ENCODE results near the gene RDH5.

Gene RDH5

GRCh38 chr12:55720894-55721444 lies 776 bp downstream of the RDH5 start:
- H3F3A ChIP-seq (ENCODE audit: low read depth): no peaks in the 10 kb centered on the region
- H3K9ac ChIP-seq (ENCODE audit: low read depth, low read length, poor library complexity, severe bottlenecking): no peak overlapping the region
- peaks cover 7% of the 10 kb centered on the region; the same call in 1 of the 2 replicates for H3K36me3 ChIP-seq (ENCODE audit: insufficient read depth, low read length)
- H3K9me3 ChIP-seq (ENCODE audit: insufficient read depth, low read depth, low read length): no peaks in the 10 kb centered on the region
- H3K4me2 ChIP-seq (ENCODE audit: low read depth, low read length, poor library complexity, severe bottlenecking): no peak overlapping the region
- H2AFZ ChIP-seq (ENCODE audit: low read length): no peak overlapping the region
- H3K27me3 ChIP-seq (ENCODE audit: insufficient read depth, low read length, poor library complexity, severe bottlenecking): no peaks in the 10 kb centered on the region
- peaks cover 7% of the 10 kb centered on the region for H4K20me1 ChIP-seq (ENCODE audit: insufficient read depth, low read length, poor library complexity, severe bottlenecking)
- no peaks in the 10 kb centered on the region for H3K9me2 ChIP-seq (replicated peaks; ENCODE audit: low read depth, low read length)
- H3K4me3 ChIP-seq (ENCODE audit: low read length, poor library complexity, severe bottlenecking): no peak overlapping the region
- H3K79me2 ChIP-seq (ENCODE audit: insufficient read depth, low read length): peaks cover 36% of the 10 kb centered on the region; the same call in 1 of the 2 replicates
- TF ChIP-seq, protein P1, sequence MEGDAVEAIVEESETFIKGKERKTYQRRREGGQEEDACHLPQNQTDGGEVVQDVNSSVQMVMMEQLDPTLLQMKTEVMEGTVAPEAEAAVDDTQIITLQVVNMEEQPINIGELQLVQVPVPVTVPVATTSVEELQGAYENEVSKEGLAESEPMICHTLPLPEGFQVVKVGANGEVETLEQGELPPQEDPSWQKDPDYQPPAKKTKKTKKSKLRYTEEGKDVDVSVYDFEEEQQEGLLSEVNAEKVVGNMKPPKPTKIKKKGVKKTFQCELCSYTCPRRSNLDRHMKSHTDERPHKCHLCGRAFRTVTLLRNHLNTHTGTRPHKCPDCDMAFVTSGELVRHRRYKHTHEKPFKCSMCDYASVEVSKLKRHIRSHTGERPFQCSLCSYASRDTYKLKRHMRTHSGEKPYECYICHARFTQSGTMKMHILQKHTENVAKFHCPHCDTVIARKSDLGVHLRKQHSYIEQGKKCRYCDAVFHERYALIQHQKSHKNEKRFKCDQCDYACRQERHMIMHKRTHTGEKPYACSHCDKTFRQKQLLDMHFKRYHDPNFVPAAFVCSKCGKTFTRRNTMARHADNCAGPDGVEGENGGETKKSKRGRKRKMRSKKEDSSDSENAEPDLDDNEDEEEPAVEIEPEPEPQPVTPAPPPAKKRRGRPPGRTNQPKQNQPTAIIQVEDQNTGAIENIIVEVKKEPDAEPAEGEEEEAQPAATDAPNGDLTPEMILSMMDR (conservative IDR thresholded peaks at IDR 0.05; ENCODE audit: low read length): peak; percentile 58
- no peak for TF ChIP-seq EZH2phosphoT487 (IDR thresholded peaks at IDR 0.05; ENCODE audit: borderline replicate concordance)
- peaks cover 21% of the 10 kb centered on the region for H3K4me1 ChIP-seq (ENCODE audit: insufficient read depth, low read length, poor library complexity, severe bottlenecking)

DNA sequence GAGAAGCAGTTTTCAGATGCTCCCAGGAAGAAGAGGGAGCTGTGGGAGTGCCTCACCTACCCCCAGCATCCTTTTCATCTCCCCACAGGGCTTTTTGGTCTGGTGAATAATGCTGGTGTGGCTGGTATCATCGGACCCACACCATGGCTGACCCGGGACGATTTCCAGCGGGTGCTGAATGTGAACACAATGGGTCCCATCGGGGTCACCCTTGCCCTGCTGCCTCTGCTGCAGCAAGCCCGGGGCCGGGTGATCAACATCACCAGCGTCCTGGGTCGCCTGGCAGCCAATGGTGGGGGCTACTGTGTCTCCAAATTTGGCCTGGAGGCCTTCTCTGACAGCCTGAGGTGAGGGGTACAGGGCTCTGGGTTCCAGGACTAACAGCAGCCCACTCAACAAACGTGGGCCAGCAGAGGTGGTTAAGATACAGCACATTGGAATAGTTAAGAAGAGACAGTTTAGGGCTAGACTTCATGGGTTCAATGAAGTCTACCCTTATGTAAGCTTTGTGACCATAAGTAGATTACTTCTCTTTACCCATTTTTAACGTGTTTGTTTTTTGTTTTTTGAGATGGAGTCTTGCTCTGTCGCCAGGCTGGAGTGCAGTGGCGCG lies 1.5 kb downstream of the RDH5 start:
- Histone ChIP-seq H3K4me3 (ENCODE audit: low read length, poor library complexity, severe bottlenecking) (no peak overlapping the region), H3F3A (ENCODE audit: low read depth) (no peaks in the 10 kb centered on the region), H3K9me3 (ENCODE audit: insufficient read depth, low read depth, low read length) (no peaks in the 10 kb centered on the region), H2AFZ (ENCODE audit: low read length) (no peak overlapping the region), H3K27me3 (ENCODE audit: insufficient read depth, low read length, poor library complexity, severe bottlenecking) (no peaks in the 10 kb centered on the region), H3K9ac (ENCODE audit: low read depth, low read length, poor library complexity, severe bottlenecking) (no peak overlapping the region), H3K4me1 (ENCODE audit: insufficient read depth, low read length, poor library complexity, severe bottlenecking) (peaks cover 19% of the 10 kb centered on the region), H4K20me1 (ENCODE audit: insufficient read depth, low read length, poor library complexity, severe bottlenecking) (peaks cover 8% of the 10 kb centered on the region), H3K36me3 (ENCODE audit: insufficient read depth, low read length) (peaks cover 7% of the 10 kb centered on the region; the same call in 1 of the 2 replicates), H3K9me2 (replicated peaks; ENCODE audit: low read depth, low read length) (no peaks in the 10 kb centered on the region), H3K4me2 (ENCODE audit: low read depth, low read length, poor library complexity, severe bottlenecking) (no peak overlapping the region), H3K79me2 (ENCODE audit: insufficient read depth, low read length) (peaks cover 40% of the 10 kb centered on the region)
- TF ChIP-seq EZH2phosphoT487 (IDR thresholded peaks at IDR 0.05; ENCODE audit: borderline replicate concordance): no peak
- TF ChIP-seq, protein P1 (conservative IDR thresholded peaks at IDR 0.05; ENCODE audit: low read length): no peak

DNA sequence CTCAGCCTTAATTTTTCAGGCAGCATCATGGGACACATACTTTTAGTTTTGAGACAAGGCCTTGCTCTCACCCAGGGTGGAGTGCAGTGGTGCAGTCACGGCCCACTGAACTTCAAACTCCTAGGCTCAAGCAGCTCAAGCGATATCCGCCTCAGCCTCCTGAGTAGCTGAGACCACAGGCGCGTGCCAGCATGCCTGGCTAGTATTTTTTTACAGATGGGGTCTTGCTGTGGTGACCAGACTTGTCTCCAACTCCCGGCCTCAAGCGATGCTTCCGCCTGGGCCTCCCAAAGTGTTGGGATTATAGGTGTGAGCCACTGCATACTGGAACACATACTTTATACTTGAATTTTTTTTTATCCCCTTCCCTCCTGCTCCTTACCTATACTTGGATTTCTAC lies 2.8 kb downstream of the RDH5 start:
- Histone ChIP-seq H3K79me2 (ENCODE audit: insufficient read depth, low read length) (peaks cover 40% of the 10 kb centered on the region), H3K9ac (ENCODE audit: low read depth, low read length, poor library complexity, severe bottlenecking) (no peak overlapping the region), H3K4me3 (ENCODE audit: low read length, poor library complexity, severe bottlenecking) (no peak overlapping the region), H2AFZ (ENCODE audit: low read length) (no peak overlapping the region), H3K4me1 (ENCODE audit: insufficient read depth, low read length, poor library complexity, severe bottlenecking) (peaks cover 20% of the 10 kb centered on the region), H3K4me2 (ENCODE audit: low read depth, low read length, poor library complexity, severe bottlenecking) (no peak overlapping the region), H4K20me1 (ENCODE audit: insufficient read depth, low read length, poor library complexity, severe bottlenecking) (peaks cover 21% of the 10 kb centered on the region), H3K9me2 (replicated peaks; ENCODE audit: low read depth, low read length) (no peaks in the 10 kb centered on the region), H3K36me3 (ENCODE audit: insufficient read depth, low read length) (peaks cover 7% of the 10 kb centered on the region; the same call in 1 of the 2 replicates), H3F3A (ENCODE audit: low read depth) (no peaks in the 10 kb centered on the region), H3K27me3 (ENCODE audit: insufficient read depth, low read length, poor library complexity, severe bottlenecking) (no peaks in the 10 kb centered on the region), H3K9me3 (ENCODE audit: insufficient read depth, low read depth, low read length) (no peaks in the 10 kb centered on the region)
- TF ChIP-seq EZH2phosphoT487 (IDR thresholded peaks at IDR 0.05; ENCODE audit: borderline replicate concordance): no peak
- TF ChIP-seq, protein P1 (conservative IDR thresholded peaks at IDR 0.05; ENCODE audit: low read length): no peak

All from Loucy (cell line).